DOHH2 (cell line): ENCODE results near the gene HORMAD2.

Experiments
- H3F3A ChIP-seq: fragments of 200-600 bp; sonication (generic), shearing (Covaris generic); 2 replicates; pipeline ENCODE4 v1.6.0; 2016; ENCODE audit warnings: antibody characterized with exemption, mild to moderate bottlenecking; ENCODE audit not compliant: control insufficient read depth, insufficient read depth
- H3K27ac ChIP-seq: fragments of 200-600 bp; sonication (generic); 2 replicates; pipeline ENCODE4 v1.5.1; 2014; ENCODE audit warnings: low read depth, mild to moderate bottlenecking, low read length, moderate library complexity
- H3K27me3 ChIP-seq: fragments of 200-600 bp; sonication (generic); 2 replicates; pipeline ENCODE4 v1.6.1; 2014; ENCODE audit warnings: mild to moderate bottlenecking, low read length, mixed read lengths; ENCODE audit not compliant: control insufficient read depth
- H3K36me3 ChIP-seq: fragments of 200-600 bp; sonication (generic); 2 replicates; pipeline ENCODE4 v1.6.1; 2014; ENCODE audit warnings: mild to moderate bottlenecking, low read length, moderate library complexity, mixed read lengths; ENCODE audit not compliant: control insufficient read depth
- H3K4me1 ChIP-seq: fragments of 200-600 bp; sonication (generic); 2 replicates; pipeline ENCODE4 v1.6.1; 2014; ENCODE audit warnings: mild to moderate bottlenecking, low read length, mixed read lengths; ENCODE audit not compliant: control insufficient read depth
- H3K4me2 ChIP-seq: fragments of 200-600 bp; sonication (generic); 2 replicates; pipeline ENCODE4 v1.6.0; 2014; ENCODE audit warnings: mild to moderate bottlenecking, low read length, moderate library complexity
- H3K4me3 ChIP-seq: fragments of 200-600 bp; sonication (generic); 2 replicates; pipeline ENCODE4 v1.5.1; 2014; ENCODE audit warnings: mild to moderate bottlenecking, low read length, mixed read lengths
- H3K79me2 ChIP-seq: fragments of 200-600 bp; sonication (generic); 2 replicates; pipeline ENCODE4 v1.6.1; 2014; ENCODE audit warnings: mild to moderate bottlenecking, low read length, mixed read lengths; ENCODE audit not compliant: control insufficient read depth
- H3K9me2 ChIP-seq: fragments of 200-600 bp; sonication (generic); replicated peaks from 2 replicates; pipeline ENCODE4 v1.6.1; 2014; ENCODE audit warnings: mild to moderate bottlenecking, low read length, mixed read lengths; ENCODE audit not compliant: control insufficient read depth
- H3K9me3 ChIP-seq: fragments of 200-600 bp; sonication (generic); 2 replicates; pipeline ENCODE4 v1.6.1; 2014; ENCODE audit warnings: antibody characterized with exemption, low read length, mixed read lengths; ENCODE audit not compliant: control insufficient read depth, insufficient read depth
- H4K20me1 ChIP-seq: fragments of 200-600 bp; sonication (generic); 2 replicates; pipeline ENCODE4 v1.6.0; 2014; ENCODE audit warnings: low read depth, mild to moderate bottlenecking, antibody characterized with exemption, low read length, moderate library complexity; ENCODE audit not compliant: control insufficient read depth, insufficient read depth
- CTCF ChIP-seq: fragments of 200-600 bp; sonication (generic); IDR thresholded peaks from one replicate; pipeline ENCODE4 v1.5.1; 2014; ENCODE audit warnings: antibody characterized with exemption, mild to moderate bottlenecking, low read depth, low read length; ENCODE audit not compliant: poor library complexity, severe bottlenecking
- EZH2phosphoT487 ChIP-seq: fragments of 200-600 bp; sonication (generic); IDR thresholded peaks from 2 replicates; pipeline ENCODE4 v1.6.1; 2017; ENCODE audit warnings: borderline replicate concordance, mild to moderate bottlenecking, antibody characterized with exemption, low read length, moderate library complexity, mixed read lengths

Gene HORMAD2

GRCh38 chr22:30171008-30171407 lies 90.7 kb downstream of the HORMAD2 start:
- Histone ChIP-seq H3K9me2 (no peaks in the 10 kb centered on the region), H3K36me3 (no peaks in the 10 kb centered on the region), H3K9me3 (no peaks in the 10 kb centered on the region), H3F3A (no peaks in the 10 kb centered on the region), H3K27me3 (peaks cover 43% of the 10 kb centered on the region), H3K79me2 (no peaks in the 10 kb centered on the region), H3K4me2 (no peak overlapping the region), H4K20me1 (no peaks in the 10 kb centered on the region), H3K27ac (no peak overlapping the region), H3K4me1 (no peaks in the 10 kb centered on the region), H3K4me3 (no peak overlapping the region)
- TF ChIP-seq EZH2phosphoT487 (no peak), CTCF (no peak)

- Histone ChIP-seq H4K20me1 (no peaks in the 10 kb centered on the region), H3K79me2 (no peaks in the 10 kb centered on the region), H3K27ac (no peak overlapping the region), H3K4me3 (no peak overlapping the region), H3K27me3 (peaks cover 26% of the 10 kb centered on the region), H3F3A (no peaks in the 10 kb centered on the region), H3K9me2 (no peaks in the 10 kb centered on the region), H3K4me1 (no peaks in the 10 kb centered on the region), H3K9me3 (no peaks in the 10 kb centered on the region), H3K4me2 (no peak overlapping the region), H3K36me3 (no peaks in the 10 kb centered on the region)
- no peak for TF ChIP-seq CTCF
- no peak for TF ChIP-seq EZH2phosphoT487
Measured at GRCh38 chr22:30175690-30176288, 95.5 kb downstream of the HORMAD2 start.

- TF ChIP-seq CTCF = no peak
- TF ChIP-seq EZH2phosphoT487 = no peak
- Histone ChIP-seq H3F3A (no peaks in the 10 kb centered on the region), H3K9me2 (no peaks in the 10 kb centered on the region), H3K4me3 (no peak overlapping the region), H3K79me2 (no peaks in the 10 kb centered on the region), H3K27ac (no peak overlapping the region), H3K9me3 (no peaks in the 10 kb centered on the region), H3K27me3 (peaks cover 26% of the 10 kb centered on the region), H3K36me3 (no peaks in the 10 kb centered on the region), H4K20me1 (no peaks in the 10 kb centered on the region), H3K4me2 (no peak overlapping the region), H3K4me1 (no peaks in the 10 kb centered on the region)
Measured at GRCh38 chr22:30176431-30176830, 96.2 kb downstream of the HORMAD2 start.
